Thyroid gland (tissue), 4 donors: ENCODE results near the gene TMC1. TPM values are rescaled to one million over a fixed set of nuclear protein-coding genes. Genes with fewer than 3 reads are reported as not detected.

Experiments used
- DNase-seq, 2 donors: peaks; one replicate each; pipeline ENCODE4 v3.0.0-alpha.2; 2019
- H3K27ac ChIP-seq, 3 donors: fragments of 200-600 bp; sonication (generic); 1 replicate in 2 of 3; 2 replicates in 1 of 3; pipeline ENCODE4 v1.5.1; 2016 to 2019; ENCODE audit warnings: mild to moderate bottlenecking in 1 of 3, moderate library complexity in 1 of 3
- H3K27me3 ChIP-seq: fragments of 200-600 bp; sonication (generic); one replicate; pipeline ENCODE4 v1.5.1; 2019
- H3K36me3 ChIP-seq, 2 donors: fragments of 200-600 bp; sonication (generic); one replicate each; pipeline ENCODE4 v1.5.1; 2016 to 2019
- H3K4me1 ChIP-seq, 2 donors: fragments of 200-600 bp; sonication (generic); one replicate each; pipeline ENCODE4 v1.5.1; 2017 to 2019
- H3K4me3 ChIP-seq, 3 donors: fragments of 200-600 bp; sonication (generic); replicated peaks in 1 of 3; 1 replicate in 2 of 3; 2 replicates in 1 of 3; pipeline ENCODE4 v1.5.1; 2016; ENCODE audit warnings: mild to moderate bottlenecking in 1 of 3
- H3K9me3 ChIP-seq: fragments of 200-600 bp; sonication (generic); one replicate; pipeline ENCODE4 v1.5.1; 2017
- CTCF ChIP-seq, 6 experiments: fragments of 200-600 bp in 3 of 6; fragments of 450-650 bp in 3 of 6; sonication (generic) in 3 of 6; IDR thresholded peaks; one replicate each; pipeline ENCODE4 v1.5.1; 2016 to 2019; ENCODE audit warnings: antibody characterized with exemption in 6 of 6, mild to moderate bottlenecking in 2 of 6, inconsistent platforms in 1 of 6, moderate library complexity in 1 of 6
- POLR2A ChIP-seq, 2 donors: fragments of 450-650 bp; IDR thresholded peaks; one replicate each; pipeline ENCODE4 v1.6.1; 2017; ENCODE audit warnings: antibody characterized with exemption in 2 of 2, mild to moderate bottlenecking in 2 of 2, moderate library complexity in 1 of 2
- WGBS, 2 donors: methylation state at CpG; one replicate each; pipeline ENCODE4 v1.1.5; 2017; 5-methylcytosine and 5-hydroxymethylcytosine counted together
- intact Hi-C: fragments of 100-400 bp; cut with DNase I; formaldehyde crosslinking; loops from one replicate; pipeline ENCODE4 v1.15.1; 2023
- total RNA-seq, 4 donors: library from RNA; depleted of rRNA; stranded (reverse); fragments of >200 nt; gene quantifications; one replicate each; pipeline ENCODE4 v1.2.3, GENCODE V29; 2016

TMC1 gene
- total RNA-seq, 4 donors from 2014 or later: 0.11 to 0.13 TPM; not detected in 2

- no peak for DNase-seq
- H3K4me1 ChIP-seq: no peaks in the 10 kb centered on the region
- no peaks in the 10 kb centered on the region for H3K9me3 ChIP-seq
- H3K27me3 ChIP-seq: no peaks in the 10 kb centered on the region
- H3K36me3 ChIP-seq: no peaks in the 10 kb centered on the region
- H3K4me3 ChIP-seq: no peak overlapping the region
- no peak overlapping the region for H3K27ac ChIP-seq
- 83 to 86% methylated on average over 3 of the region's 3 CpGs for WGBS, 2 donors
- intact Hi-C loops: no loop called here
- TF ChIP-seq POLR2A (IDR thresholded peaks at IDR 0.05): no peak
- no peak for TF ChIP-seq CTCF (IDR thresholded peaks at IDR 0.05)
Observed at GRCh38 chr9:72695365-72695764, 174.0 kb downstream of the TMC1 start.

GRCh38 chr9:72696511-72696910, 175.1 kb downstream of the TMC1 start:
- DNase-seq: no peak
- H3K9me3 ChIP-seq: no peaks in the 10 kb centered on the region
- intact Hi-C loops: no loop called here
- TF ChIP-seq CTCF (IDR thresholded peaks at IDR 0.05): no peak
- no peak for TF ChIP-seq POLR2A (IDR thresholded peaks at IDR 0.05)
- H3K4me1 ChIP-seq: no peaks in the 10 kb centered on the region
- H3K4me3 ChIP-seq: no peak overlapping the region
- no peak overlapping the region for H3K27ac ChIP-seq
- no peaks in the 10 kb centered on the region for H3K27me3 ChIP-seq
- no peaks in the 10 kb centered on the region for H3K36me3 ChIP-seq

- intact Hi-C loops: no loop called here
- 97 to 98% methylated on average over 3 of the region's 3 CpGs for WGBS, 2 donors
- no peaks in the 10 kb centered on the region for H3K4me1 ChIP-seq
- H3K27me3 ChIP-seq: no peaks in the 10 kb centered on the region
- no peaks in the 10 kb centered on the region for H3K9me3 ChIP-seq
- no peaks in the 10 kb centered on the region for H3K36me3 ChIP-seq
- no peak for TF ChIP-seq CTCF (IDR thresholded peaks at IDR 0.05)
- TF ChIP-seq POLR2A (IDR thresholded peaks at IDR 0.05): no peak
- H3K27ac ChIP-seq: no peak overlapping the region
- no peak for DNase-seq
- H3K4me3 ChIP-seq: no peak overlapping the region
Observed at GRCh38 chr9:72701510-72701909, 180.1 kb downstream of the TMC1 start.

GRCh38 chr9:72703574-72703973, 182.2 kb downstream of the TMC1 start:
- H3K9me3 ChIP-seq: no peaks in the 10 kb centered on the region

More at GRCh38 chr9:72703574-72703973, 182.2 kb downstream of the TMC1 start:
- Histone ChIP-seq H3K36me3 (no peaks in the 10 kb centered on the region), H3K4me3 (no peak overlapping the region), H3K27ac (no peak overlapping the region), H3K4me1 (no peaks in the 10 kb centered on the region), H3K27me3 (no peaks in the 10 kb centered on the region)
- no peak for DNase-seq
- intact Hi-C loops: no loop called here
- 64 to 82% methylated on average over 4 of the region's 4 CpGs for WGBS, 2 donors
- TF ChIP-seq CTCF (IDR thresholded peaks at IDR 0.05) (no peak), POLR2A (IDR thresholded peaks at IDR 0.05) (no peak)
